Transverse colon (tissue), 4 donors: ENCODE measurements around the gene BFSP2. TPM values are rescaled to one million over a fixed set of nuclear protein-coding genes. Genes with fewer than 3 reads are reported as not detected.
"Not testable (repeated sequence)": the region's sequence is repeated elsewhere in the genome, so short reads cannot be mapped to it uniquely, and the experiment has no call there.

Source experiments
- DNase-seq: peaks from one replicate; pipeline ENCODE4 v3.0.0-alpha.2; 2019
- H3K27ac ChIP-seq, 4 donors: fragments of 200-600 bp; sonication (generic); 2 replicates each; pipeline ENCODE4 v1.5.1; 2016 to 2018; ENCODE audit warnings: inconsistent platforms in 4 of 4
- H3K27me3 ChIP-seq: fragments of 200-600 bp; sonication (generic); 2 replicates; pipeline ENCODE4 v1.5.1; 2017; ENCODE audit warnings: inconsistent platforms
- H3K36me3 ChIP-seq, 4 donors: fragments of 200-600 bp; sonication (generic); 2 replicates each; pipeline ENCODE4 v1.5.1; 2017 to 2019; ENCODE audit warnings: inconsistent platforms in 4 of 4
- H3K4me1 ChIP-seq, 4 donors: fragments of 200-600 bp; sonication (generic); 2 replicates each; pipeline ENCODE4 v1.5.1; 2017 to 2020; ENCODE audit warnings: inconsistent platforms in 4 of 4
- H3K4me3 ChIP-seq, 4 donors: fragments of 200-600 bp; sonication (generic); 1 replicate in 1 of 4; 2 replicates in 3 of 4; pipeline versions ENCODE4 v1.5.1 to v1.6.1; 2017 to 2019; ENCODE audit warnings: inconsistent platforms in 4 of 4
- H3K9me3 ChIP-seq, 2 donors: fragments of 200-600 bp; sonication (generic); 2 replicates each; pipeline ENCODE4 v1.5.1; 2017 to 2019; ENCODE audit warnings: inconsistent platforms in 2 of 2
- EP300 ChIP-seq: sonication (generic); formaldehyde crosslinking; IDR thresholded peaks from one replicate; pipeline ENCODE4 v1.6.1; 2017; ENCODE audit warnings: antibody characterized with exemption, low read depth
- POLR2A ChIP-seq: fragments of 450-650 bp; IDR thresholded peaks from one replicate; pipeline ENCODE4 v1.6.1; 2016; ENCODE audit warnings: antibody characterized with exemption, mild to moderate bottlenecking, moderate library complexity
- POLR2AphosphoS5 ChIP-seq, 3 donors: sonication (generic); formaldehyde crosslinking; IDR thresholded peaks; one replicate each; pipeline ENCODE4 v1.6.1; 2016; ENCODE audit warnings: antibody characterized with exemption in 3 of 3
- WGBS, 2 donors: methylation state at CpG; one replicate each; pipeline ENCODE4 v1.1.5; 2018; ENCODE audit warnings: low coverage in 1 of 2; 5-methylcytosine and 5-hydroxymethylcytosine counted together
- in situ Hi-C, 4 donors: fragments of 200-750 bp; cut with MboI; loops; one replicate each; pipeline versions ENCODE4 v1.15.0 to v1.15.1; 2017; ENCODE audit warnings: low sequenced_read_pairs in 3 of 4, low pct_ligation_motif_present in 1 of 4, low pct_unique_long_range_greater_than_20kb in 1 of 4
- intact Hi-C: fragments of 100-400 bp; cut with DNase I; formaldehyde crosslinking; loops from one replicate; pipeline ENCODE4 v1.15.1; 2023; ENCODE audit warnings: low total_unique reads
- total RNA-seq, 4 donors: library from RNA; depleted of rRNA; stranded (reverse); fragments of >200 nt; gene quantifications; one replicate each; pipeline ENCODE4 v1.1.0, GENCODE V29; 2016
- TF ChIP-seq, protein P1 (sequence below), 5 experiments: fragments of 200-600 bp in 3 of 5; fragments of 450-650 bp in 2 of 5; sonication (generic) in 3 of 5; IDR thresholded peaks; 1 replicate in 2 of 5; 2 replicates in 3 of 5; pipeline ENCODE4 v1.5.1; 2016 to 2017; ENCODE audit warnings: antibody characterized with exemption in 5 of 5, inconsistent platforms in 3 of 5, mild to moderate bottlenecking in 2 of 5, moderate library complexity in 1 of 5

Gene BFSP2
- total RNA-seq, 4 donors from 2014 or later = not detected

DNA sequence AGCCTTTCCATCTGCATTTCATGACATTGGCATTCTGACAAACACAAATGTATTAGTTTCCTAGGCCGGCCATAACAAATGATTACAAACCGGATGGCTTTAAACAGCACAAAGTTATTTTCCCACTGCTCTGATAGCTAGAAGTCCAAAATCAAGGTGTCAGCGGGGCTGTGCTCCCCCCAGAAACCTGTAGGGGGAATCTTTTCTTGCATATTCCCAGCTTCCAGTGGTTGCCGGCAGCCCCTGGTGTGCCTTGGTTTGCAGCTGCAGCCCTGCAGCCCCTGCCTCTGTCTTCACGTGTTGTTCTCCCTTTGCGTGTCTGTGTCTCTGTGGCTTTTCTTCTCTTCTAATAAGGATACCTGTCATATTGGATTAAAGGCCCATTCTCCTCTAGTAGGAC is 94.6 kb downstream of the BFSP2 start:
- TF ChIP-seq POLR2AphosphoS5 (IDR thresholded peaks at IDR 0.05) (no peak), POLR2A (no peak), EP300 (no peak)
- TF ChIP-seq, protein P1, sequence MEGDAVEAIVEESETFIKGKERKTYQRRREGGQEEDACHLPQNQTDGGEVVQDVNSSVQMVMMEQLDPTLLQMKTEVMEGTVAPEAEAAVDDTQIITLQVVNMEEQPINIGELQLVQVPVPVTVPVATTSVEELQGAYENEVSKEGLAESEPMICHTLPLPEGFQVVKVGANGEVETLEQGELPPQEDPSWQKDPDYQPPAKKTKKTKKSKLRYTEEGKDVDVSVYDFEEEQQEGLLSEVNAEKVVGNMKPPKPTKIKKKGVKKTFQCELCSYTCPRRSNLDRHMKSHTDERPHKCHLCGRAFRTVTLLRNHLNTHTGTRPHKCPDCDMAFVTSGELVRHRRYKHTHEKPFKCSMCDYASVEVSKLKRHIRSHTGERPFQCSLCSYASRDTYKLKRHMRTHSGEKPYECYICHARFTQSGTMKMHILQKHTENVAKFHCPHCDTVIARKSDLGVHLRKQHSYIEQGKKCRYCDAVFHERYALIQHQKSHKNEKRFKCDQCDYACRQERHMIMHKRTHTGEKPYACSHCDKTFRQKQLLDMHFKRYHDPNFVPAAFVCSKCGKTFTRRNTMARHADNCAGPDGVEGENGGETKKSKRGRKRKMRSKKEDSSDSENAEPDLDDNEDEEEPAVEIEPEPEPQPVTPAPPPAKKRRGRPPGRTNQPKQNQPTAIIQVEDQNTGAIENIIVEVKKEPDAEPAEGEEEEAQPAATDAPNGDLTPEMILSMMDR (IDR thresholded peaks at IDR 0.05) = peak in 2 of 5 experiments; percentile 13 to 21
- no peak for DNase-seq
- no peaks in the 10 kb centered on the region for H3K27me3 ChIP-seq
- H3K27ac ChIP-seq = no peak overlapping the region
- no peaks in the 10 kb centered on the region for H3K9me3 ChIP-seq
- no peaks in the 10 kb centered on the region for H3K36me3 ChIP-seq
- H3K4me1 ChIP-seq = peaks cover 0 to 5% (median 2%) of the 10 kb centered on the region in 4 donors
- whole genome bisulfite sequencing, 2 donors = 86 to 88% methylated on average over 6 of the region's 6 CpGs
- in situ Hi-C loops (no loop called here), intact Hi-C loops (no loop called here)
- H3K4me3 ChIP-seq = no peak overlapping the region

DNA sequence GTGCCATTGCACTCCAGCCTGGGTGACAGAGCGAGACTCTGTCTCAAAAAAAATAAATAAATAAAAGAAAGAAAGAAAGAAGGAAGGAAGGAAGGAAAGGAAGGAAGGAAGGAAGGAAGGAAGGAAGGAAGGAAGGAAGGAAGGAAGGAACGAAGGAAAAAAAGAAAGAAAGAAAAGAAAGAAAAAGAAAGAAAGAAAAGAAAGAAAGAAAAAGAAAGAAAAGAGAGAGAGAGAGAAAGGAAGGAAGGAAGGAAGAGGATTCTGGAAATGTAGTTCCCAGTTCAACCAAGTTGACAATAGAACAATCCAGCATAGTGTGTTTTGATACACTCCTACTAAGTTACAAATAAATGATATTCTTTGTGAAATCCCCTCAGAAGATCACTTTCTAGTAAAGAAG is 102.7 kb downstream of the BFSP2 start:
- DNase-seq, in situ Hi-C loops, intact Hi-C loops: not testable (repeated sequence)

DNA sequence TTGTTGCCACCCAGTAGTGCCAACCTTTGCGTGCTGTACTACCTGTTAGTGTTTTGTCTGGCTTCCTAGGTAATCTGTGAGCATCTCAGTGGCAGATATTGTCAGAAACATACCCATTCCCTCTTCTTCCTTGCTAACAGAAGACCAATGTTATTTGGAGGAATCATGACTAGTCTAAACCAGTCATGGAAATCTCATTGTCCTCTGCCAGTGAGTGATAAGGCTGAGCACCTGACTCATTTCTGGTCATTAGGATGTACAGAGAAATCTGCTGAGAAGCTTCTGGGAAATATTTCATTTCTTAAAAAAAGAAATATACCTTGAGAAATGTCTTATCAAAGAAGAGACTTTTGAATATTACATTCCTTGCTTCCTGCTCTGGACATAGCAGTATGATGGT is 103.6 kb downstream of the BFSP2 start:
- H3K4me1 ChIP-seq = peaks cover 0 to 12% (median 2%) of the 10 kb centered on the region in 4 donors
- intact Hi-C loops (no loop called here), in situ Hi-C loops (no loop called here)
- H3K4me3 ChIP-seq = no peak overlapping the region
- H3K36me3 ChIP-seq = no peaks in the 10 kb centered on the region
- H3K27ac ChIP-seq = no peak overlapping the region
- no peak for TF ChIP-seq POLR2A
- WGBS, 2 donors = 100% methylated on average over 1 of the region's 1 CpG
- no peaks in the 10 kb centered on the region for H3K9me3 ChIP-seq
- no peak for DNase-seq
- H3K27me3 ChIP-seq = no peaks in the 10 kb centered on the region

More for the DNA sequence above, 102.7 kb downstream of the BFSP2 start:
- H3K27me3 ChIP-seq, H3K4me3 ChIP-seq, H3K27ac ChIP-seq, H3K9me3 ChIP-seq, H3K36me3 ChIP-seq: not testable (repeated sequence)
- peaks cover 0 to 12% (median 2%) of the 10 kb centered on the region in 4 donors for H3K4me1 ChIP-seq
- WGBS, 2 donors = 100% methylated on average over 1 of the region's 2 CpGs; no CpG with 5 or more reads in 1 of the 2 donors

DNA sequence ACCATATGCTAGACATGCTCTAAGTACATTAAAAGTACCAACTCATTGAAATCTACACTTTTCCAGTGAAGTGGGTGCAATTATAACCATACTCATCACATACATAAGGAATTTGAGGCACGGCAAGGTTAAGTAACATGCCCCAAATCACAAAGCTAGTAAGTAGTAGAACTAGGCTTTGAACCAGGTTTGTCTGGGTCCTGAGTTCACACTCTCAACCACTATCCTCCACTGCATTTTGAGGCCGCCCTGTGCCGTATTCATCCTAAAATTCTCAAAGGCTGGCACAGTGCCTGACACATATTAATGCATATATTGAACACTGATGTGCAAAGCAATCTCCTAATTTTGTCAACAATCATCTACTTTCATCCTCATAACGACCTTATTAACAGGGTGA is 104.9 kb downstream of the BFSP2 start:
- no peaks in the 10 kb centered on the region for H3K36me3 ChIP-seq
- no peak overlapping the region for H3K27ac ChIP-seq
- peaks cover 0 to 9% (median 0%) of the 10 kb centered on the region in 4 donors for H3K4me1 ChIP-seq
- intact Hi-C loops (no loop called here), in situ Hi-C loops (no loop called here)
- H3K27me3 ChIP-seq = no peaks in the 10 kb centered on the region
- H3K4me3 ChIP-seq = no peak overlapping the region
- DNase-seq = no peak
- WGBS, 2 donors = 43 to 88% methylated on average over 1 to 4 of the region's 4 CpGs
- no peaks in the 10 kb centered on the region for H3K9me3 ChIP-seq
- TF ChIP-seq, protein P1 (IDR thresholded peaks at IDR 0.05) = no peak

DNA sequence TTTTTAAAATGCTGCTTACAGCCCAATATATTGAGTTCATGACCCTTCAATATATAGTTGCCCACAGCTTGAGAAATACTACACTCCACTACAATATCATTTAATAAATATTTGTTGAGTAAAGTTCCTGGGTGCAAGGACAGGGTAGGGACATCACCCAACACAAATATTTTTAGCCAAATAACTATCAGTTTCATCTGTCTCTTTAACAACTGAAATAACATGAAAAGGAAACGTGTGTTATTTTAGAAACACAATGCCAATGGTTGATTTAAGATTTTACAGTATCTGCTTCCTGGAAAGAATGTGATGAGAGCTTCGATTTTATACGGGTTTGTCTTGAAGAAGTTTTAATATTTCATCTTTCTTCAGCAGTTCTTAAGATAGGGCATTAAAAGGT is 106.0 kb downstream of the BFSP2 start:
- no peaks in the 10 kb centered on the region for H3K9me3 ChIP-seq
- TF ChIP-seq EP300 (no peak), POLR2AphosphoS5 (IDR thresholded peaks at IDR 0.05) (no peak), POLR2A (no peak)
- TF ChIP-seq, protein P1 (IDR thresholded peaks at IDR 0.05) = no peak
- 15 to 17% methylated on average over 3 of the region's 3 CpGs for WGBS, 2 donors
- intact Hi-C loops = no loop called here
- in situ Hi-C loops = no loop called here
- no peaks in the 10 kb centered on the region for H3K36me3 ChIP-seq
- H3K27me3 ChIP-seq = no peaks in the 10 kb centered on the region
- peak overlapping the region; percentile 28 to 63 (median 56) for H3K27ac ChIP-seq
- H3K4me3 ChIP-seq = no peak overlapping the region
- H3K4me1 ChIP-seq = peaks cover 0 to 9% (median 0%) of the 10 kb centered on the region in 4 donors
- DNase-seq = no peak
